Retina (tissue), 1 donor: Measurements from ENCODE around the gene ZNF83.
A peak's percentile ranks its signal among the peaks of the same experiment; 100 is the strongest.
"Not testable (repeated sequence)": the region's sequence is repeated elsewhere in the genome, so short reads cannot be mapped to it uniquely, and the experiment has no call there.

Experiments used
- DNase-seq: peaks from one replicate; pipeline ENCODE4 v3.0.0-alpha.2; 2016

ZNF83 gene

GRCh38 chr19:52637718-52638585 is at the start of gene ZNF83:
Gene ZNF83 (minus strand): TSS chr19:52638355.
- DNase-seq, result peak; percentile 84

GRCh38 chr19:52687684-52688083 is 49.5 kb upstream of the ZNF83 start:
- no peak for DNase-seq

- DNase-seq, result no peak
These were observed 47.7 kb upstream of the ZNF83 start for GRCh38 chr19:52685811-52686210.

GRCh38 chr19:52681216-52681615 is 43.1 kb upstream of the ZNF83 start:
- not testable (repeated sequence) for DNase-seq

GRCh38 chr19:52679598-52679997 is 41.4 kb upstream of the ZNF83 start:
- DNase-seq, result no peak

GRCh38 chr19:52675239-52675638 is 37.1 kb upstream of the ZNF83 start:
- not testable (repeated sequence) for DNase-seq

GRCh38 chr19:52673014-52673413 is 34.9 kb upstream of the ZNF83 start:
- no peak for DNase-seq

- no peak for DNase-seq
These were observed 31.9 kb upstream of the ZNF83 start for GRCh38 chr19:52670046-52670445.

- no peak for DNase-seq
These were observed 31.4 kb upstream of the ZNF83 start for GRCh38 chr19:52669586-52669985.

- no peak for DNase-seq
These were observed 29.8 kb upstream of the ZNF83 start for GRCh38 chr19:52667972-52668371.

- no peak for DNase-seq
These were observed 28.4 kb upstream of the ZNF83 start for GRCh38 chr19:52666506-52666905.

- DNase-seq, result no peak
These were observed 27.4 kb upstream of the ZNF83 start for GRCh38 chr19:52665529-52665928.

- no peak for DNase-seq
These were observed 26.9 kb upstream of the ZNF83 start for GRCh38 chr19:52665027-52665426.

- peak; percentile 7 for DNase-seq
These were observed 26.3 kb upstream of the ZNF83 start for GRCh38 chr19:52664461-52664860.

GRCh38 chr19:52662631-52663030 is 24.5 kb upstream of the ZNF83 start:
- DNase-seq, result no peak

GRCh38 chr19:52660981-52661380 is 22.8 kb upstream of the ZNF83 start:
- DNase-seq, result no peak

- DNase-seq, result no peak
These were observed 20.9 kb upstream of the ZNF83 start for GRCh38 chr19:52659013-52659412.

GRCh38 chr19:52658595-52658994 is 20.4 kb upstream of the ZNF83 start:
- DNase-seq, result no peak

- no peak for DNase-seq
These were observed 15.0 kb upstream of the ZNF83 start for GRCh38 chr19:52653161-52653560.

- no peak for DNase-seq
These were observed 13.8 kb upstream of the ZNF83 start for GRCh38 chr19:52651956-52652355.

GRCh38 chr19:52648336-52649016 is 10.3 kb upstream of the ZNF83 start:
- DNase-seq, result no peak

- no peak for DNase-seq
These were observed 8.5 kb upstream of the ZNF83 start for GRCh38 chr19:52646571-52647217.

- no peak for DNase-seq
These were observed 2.8 kb upstream of the ZNF83 start for GRCh38 chr19:52640916-52641315.

- DNase-seq, result no peak
These were observed 1.8 kb upstream of the ZNF83 start for GRCh38 chr19:52639996-52640395.
